ENCODE data around the gene KRAS. TPM values are rescaled to one million over a fixed set of nuclear protein-coding genes. Genes with fewer than 3 reads are reported as not detected.
A peak's percentile ranks its signal among the peaks of the same experiment; 100 is the strongest.

The KRAS gene
- polyA plus RNA-seq, 1 donor from 2014 or later = 39.3 TPM

GRCh38 chr12:25248137-25248536 lies 2.6 kb downstream of the KRAS start:
- peaks cover 4% of the 10 kb centered on the region for H3K36me3 Mint-ChIP-seq
- H3K27me3 Mint-ChIP-seq = no peaks in the 10 kb centered on the region
- H3K4me1 Mint-ChIP-seq = peaks cover 20 to 41% (median 35%) of the 10 kb centered on the region in 3 donors
- peak overlapping the region in 1 of 3 donors; percentile 34 for H3K27ac Mint-ChIP-seq
- no peaks in the 10 kb centered on the region for H3K9me3 Mint-ChIP-seq
- peak overlapping the region in 2 of 4 donors; percentile 58 to 64 for H3K4me3 Mint-ChIP-seq

DNA sequence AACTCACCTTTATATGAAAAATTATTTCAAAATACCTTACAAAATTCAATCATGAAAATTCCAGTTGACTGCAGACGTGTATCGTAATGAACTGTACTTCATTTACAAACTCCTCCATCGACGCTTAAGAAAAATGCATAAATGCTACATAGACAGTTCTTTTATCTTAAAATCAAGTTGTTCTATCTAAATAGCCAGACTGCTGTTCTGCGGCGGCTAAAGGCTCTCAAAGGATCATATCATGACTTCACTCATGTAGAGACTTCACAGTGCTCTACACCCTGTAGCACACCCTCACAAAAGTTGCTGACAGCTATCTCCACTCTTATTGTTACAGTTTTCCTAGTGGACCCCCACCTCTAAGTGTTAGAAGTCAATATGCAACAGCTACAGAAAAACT lies 5.2 kb downstream of the KRAS start:
- no peak overlapping the region for H3K27ac Mint-ChIP-seq
- no peaks in the 10 kb centered on the region for H3K27me3 Mint-ChIP-seq
- H3K9me3 Mint-ChIP-seq = no peaks in the 10 kb centered on the region
- peaks cover 14 to 30% (median 21%) of the 10 kb centered on the region in 3 donors for H3K4me1 Mint-ChIP-seq
- peaks cover 4% of the 10 kb centered on the region for H3K36me3 Mint-ChIP-seq
- H3K4me3 Mint-ChIP-seq = peak overlapping the region in 1 of 4 donors; percentile 82

DNA sequence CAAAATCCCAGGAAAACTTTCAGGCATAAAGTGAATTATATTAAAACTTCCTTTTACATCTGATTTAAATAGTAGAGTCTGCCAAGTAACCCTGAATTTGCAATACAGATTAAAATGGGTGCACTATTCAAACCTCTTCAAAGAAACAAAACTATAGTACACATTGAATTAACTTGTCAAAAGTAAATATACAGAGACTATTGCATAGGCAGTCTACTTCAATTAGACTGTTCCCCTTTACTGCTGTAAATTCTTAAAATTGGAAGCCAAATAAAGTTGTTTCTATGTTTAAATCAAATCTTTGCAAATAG lies 7.1 kb downstream of the KRAS start:
- no peak overlapping the region for H3K4me3 Mint-ChIP-seq
- H3K9me3 Mint-ChIP-seq = no peaks in the 10 kb centered on the region
- H3K4me1 Mint-ChIP-seq = peaks cover 7 to 25% (median 18%) of the 10 kb centered on the region in 3 donors
- peak overlapping the region in 1 of 3 donors; percentile 20 for H3K27ac Mint-ChIP-seq
- H3K27me3 Mint-ChIP-seq = no peaks in the 10 kb centered on the region
- H3K36me3 Mint-ChIP-seq = peaks cover 4% of the 10 kb centered on the region

DNA sequence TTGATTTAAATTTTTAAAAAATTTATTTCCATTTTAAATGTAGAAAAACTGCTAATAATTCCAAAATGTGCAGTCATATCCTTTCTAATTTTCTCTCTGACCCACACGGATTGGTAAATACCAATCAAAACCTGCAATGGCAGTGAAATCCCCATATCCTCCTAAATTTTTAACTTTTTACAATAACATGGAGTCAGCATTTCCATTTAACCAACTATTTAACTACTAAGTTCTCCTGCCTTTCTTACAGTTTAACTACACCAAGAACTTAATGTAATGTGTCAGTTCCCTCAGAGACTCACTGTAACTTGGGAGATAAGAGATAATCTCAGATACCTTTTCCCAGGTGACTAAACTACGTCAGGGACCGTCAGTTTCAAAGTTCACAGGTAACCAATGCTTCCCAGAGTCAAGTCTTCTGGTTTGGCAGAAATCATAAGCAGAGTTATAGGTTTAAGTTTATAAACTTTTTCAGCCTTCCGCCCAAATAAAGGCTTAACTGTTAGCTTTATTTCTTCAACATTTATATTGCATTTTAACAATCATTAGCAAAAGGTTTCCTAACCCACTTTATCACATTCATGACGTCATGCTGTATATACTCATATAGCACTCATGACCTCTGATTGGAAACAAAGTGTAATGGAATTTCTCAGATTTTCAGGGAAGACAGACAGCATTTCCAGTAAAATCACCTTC lies 7.6 kb downstream of the KRAS start:
- Mint-ChIP-seq H3K27ac (peak overlapping the region in 2 of 3 donors; percentile 20 to 28), H3K27me3 (no peaks in the 10 kb centered on the region), H3K9me3 (no peaks in the 10 kb centered on the region), H3K4me3 (no peak overlapping the region), H3K36me3 (peaks cover 4% of the 10 kb centered on the region), H3K4me1 (peaks cover 4 to 28% (median 16%) of the 10 kb centered on the region in 3 donors)

GRCh38 chr12:25241167-25242020 lies 9.3 kb downstream of the KRAS start:
- peaks cover 4 to 31% (median 11%) of the 10 kb centered on the region in 3 donors for H3K4me1 Mint-ChIP-seq
- H3K27me3 Mint-ChIP-seq = no peaks in the 10 kb centered on the region
- peaks cover 6% of the 10 kb centered on the region for H3K36me3 Mint-ChIP-seq
- H3K9me3 Mint-ChIP-seq = no peaks in the 10 kb centered on the region
- H3K4me3 Mint-ChIP-seq = no peak overlapping the region
- H3K27ac Mint-ChIP-seq = peak overlapping the region in 2 of 3 donors; percentile 10 to 43

DNA sequence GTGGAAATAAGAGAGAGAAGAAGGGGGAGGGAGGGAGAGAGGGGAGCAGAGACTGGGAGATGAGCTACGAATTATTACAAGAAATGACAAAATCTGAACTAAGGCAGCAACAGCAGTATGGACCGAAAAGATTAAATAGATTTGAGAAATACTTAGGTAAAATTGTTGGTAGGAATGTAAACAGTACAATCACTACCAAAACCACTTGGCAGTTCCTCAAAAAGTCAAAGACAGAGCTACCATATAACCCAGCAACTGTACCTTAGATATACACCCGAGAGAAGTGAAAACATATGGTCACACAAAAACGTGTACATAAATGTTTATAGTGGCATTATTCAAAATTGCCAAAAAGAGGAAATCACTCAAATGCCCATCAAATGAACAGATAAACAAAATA lies 14.1 kb downstream of the KRAS start:
- Mint-ChIP-seq H3K36me3 (peaks cover 6% of the 10 kb centered on the region), H3K27ac (peak overlapping the region in 2 of 3 donors; percentile 52 to 65), H3K4me3 (no peak overlapping the region), H3K4me1 (peaks cover 2 to 20% (median 6%) of the 10 kb centered on the region in 3 donors), H3K27me3 (no peaks in the 10 kb centered on the region), H3K9me3 (no peaks in the 10 kb centered on the region)

- Mint-ChIP-seq H3K36me3 (peaks cover 6% of the 10 kb centered on the region), H3K4me3 (no peak overlapping the region), H3K27me3 (no peaks in the 10 kb centered on the region), H3K27ac (peak overlapping the region in 1 of 3 donors; percentile 52), H3K4me1 (peaks cover 4 to 17% (median 4%) of the 10 kb centered on the region in 3 donors), H3K9me3 (no peaks in the 10 kb centered on the region)
Observed at GRCh38 chr12:25236190-25236589, 14.5 kb downstream of the KRAS start.

DNA sequence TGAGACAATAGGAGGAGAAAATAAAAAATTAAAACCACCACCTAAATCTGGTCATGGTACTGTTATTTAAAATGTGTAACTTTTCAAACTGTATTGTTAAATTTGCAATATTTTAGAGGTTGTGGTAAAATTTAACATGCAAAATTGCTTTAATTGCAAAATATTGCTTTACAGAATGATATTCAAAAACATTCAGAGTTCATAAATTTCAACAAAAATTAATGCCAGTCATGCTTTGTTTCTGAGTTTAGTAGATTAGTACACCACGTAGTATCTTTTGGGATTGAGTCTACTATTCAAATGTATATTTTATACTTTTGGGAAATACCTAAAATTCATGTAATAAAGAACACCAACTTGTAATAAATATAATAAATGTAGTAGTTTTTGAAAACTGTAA lies 37.4 kb downstream of the KRAS start:
- no peaks in the 10 kb centered on the region for H3K27me3 Mint-ChIP-seq
- no peaks in the 10 kb centered on the region for H3K9me3 Mint-ChIP-seq
- peaks cover 0 to 1% (median 0%) of the 10 kb centered on the region in 3 donors for H3K4me1 Mint-ChIP-seq
- no peak overlapping the region for H3K4me3 Mint-ChIP-seq
- peaks cover 3% of the 10 kb centered on the region for H3K36me3 Mint-ChIP-seq
- no peak overlapping the region for H3K27ac Mint-ChIP-seq

GRCh38 chr12:25208554-25208953 lies 42.2 kb downstream of the KRAS start:
- Mint-ChIP-seq H3K4me1 (peaks cover 0 to 1% (median 0%) of the 10 kb centered on the region in 3 donors), H3K27ac (no peak overlapping the region), H3K9me3 (no peaks in the 10 kb centered on the region)

GRCh38 chr12:25207846-25208245 lies 42.9 kb downstream of the KRAS start:
- H3K4me1 Mint-ChIP-seq = peaks cover 0 to 3% (median 1%) of the 10 kb centered on the region in 3 donors
- no peak overlapping the region for H3K4me3 Mint-ChIP-seq
- peaks cover 4% of the 10 kb centered on the region for H3K36me3 Mint-ChIP-seq
- H3K27me3 Mint-ChIP-seq = no peaks in the 10 kb centered on the region
- no peak overlapping the region for H3K27ac Mint-ChIP-seq
- H3K9me3 Mint-ChIP-seq = no peaks in the 10 kb centered on the region

More at GRCh38 chr12:25208554-25208953, 42.2 kb downstream of the KRAS start:
- Mint-ChIP-seq H3K27me3 (no peaks in the 10 kb centered on the region), H3K4me3 (no peak overlapping the region), H3K36me3 (peaks cover 4% of the 10 kb centered on the region)

- Mint-ChIP-seq H3K4me3 (no peak overlapping the region), H3K4me1 (peaks cover 1 to 4% (median 3%) of the 10 kb centered on the region in 3 donors), H3K9me3 (no peaks in the 10 kb centered on the region), H3K27me3 (no peaks in the 10 kb centered on the region), H3K27ac (no peak overlapping the region), H3K36me3 (peaks cover 4% of the 10 kb centered on the region)
Observed at GRCh38 chr12:25207411-25207810, 43.3 kb downstream of the KRAS start.

DNA sequence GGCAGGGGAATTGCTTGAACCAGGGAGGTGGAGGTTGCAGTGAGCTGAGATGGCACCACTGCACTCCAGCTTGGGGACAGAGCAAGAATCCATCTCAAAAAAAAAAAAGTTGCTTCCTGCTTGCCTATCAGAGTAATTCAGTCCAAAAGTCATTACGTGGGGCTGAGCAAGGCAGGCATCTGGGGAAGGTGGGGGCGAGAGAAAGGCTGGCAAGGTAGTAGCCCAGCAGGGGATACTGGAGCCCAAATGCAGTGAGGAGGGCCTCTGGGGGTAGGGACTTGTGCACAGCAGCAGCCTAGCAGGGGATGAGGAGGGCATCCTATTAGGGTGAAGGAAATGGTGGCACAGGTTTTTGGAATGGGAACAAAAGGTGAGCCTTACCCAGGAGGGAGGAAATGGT lies 48.6 kb downstream of the KRAS start:
- Mint-ChIP-seq H3K9me3 (no peaks in the 10 kb centered on the region), H3K4me1 (peaks cover 5 to 15% (median 11%) of the 10 kb centered on the region in 3 donors), H3K27ac (peak overlapping the region in 1 of 3 donors; percentile 40), H3K36me3 (peaks cover 2% of the 10 kb centered on the region), H3K4me3 (no peak overlapping the region), H3K27me3 (no peaks in the 10 kb centered on the region)

DNA sequence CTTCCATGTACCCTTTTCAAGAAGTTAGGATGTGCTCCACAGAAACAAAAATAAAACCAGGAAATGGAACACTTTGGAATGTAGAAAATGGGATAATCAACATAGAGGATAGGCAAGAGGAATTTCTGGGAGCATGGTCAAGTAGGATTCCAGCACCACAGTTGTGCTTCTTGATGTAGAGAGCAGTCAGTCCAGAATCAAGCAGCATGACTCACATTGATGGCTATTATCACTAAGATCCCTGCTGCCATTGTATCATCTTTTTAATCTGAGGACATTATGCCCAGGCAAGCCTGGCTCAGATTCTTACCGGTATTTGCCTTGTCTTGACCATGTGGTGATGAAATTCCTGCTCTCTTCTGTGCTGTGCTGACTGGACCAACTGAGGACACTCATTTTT lies 50.0 kb downstream of the KRAS start:
- Mint-ChIP-seq H3K4me1 (peaks cover 9 to 24% (median 16%) of the 10 kb centered on the region in 3 donors), H3K27me3 (no peaks in the 10 kb centered on the region), H3K27ac (no peak overlapping the region), H3K36me3 (peaks cover 2% of the 10 kb centered on the region), H3K9me3 (no peaks in the 10 kb centered on the region), H3K4me3 (peak overlapping the region in 1 of 4 donors; percentile 55)

DNA sequence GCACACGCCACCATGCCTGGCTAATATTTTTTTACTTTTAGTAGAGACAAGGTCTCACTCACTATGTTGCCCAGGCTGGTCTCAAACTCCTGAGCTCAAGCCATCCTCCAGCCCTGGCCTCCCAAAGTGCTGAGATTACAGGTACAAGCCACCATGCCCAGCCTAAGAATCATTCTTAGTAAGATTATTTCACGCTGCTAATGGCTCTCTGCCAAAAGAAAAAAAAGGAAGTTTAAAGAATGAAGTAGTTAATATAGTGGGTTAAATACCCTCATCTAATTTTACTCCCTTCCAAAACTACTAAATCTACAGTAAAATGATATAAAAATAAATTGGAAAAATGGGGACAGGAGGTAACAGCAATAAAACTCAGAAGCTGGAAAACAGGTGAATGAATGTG lies 53.1 kb downstream of the KRAS start:
- Mint-ChIP-seq H3K27me3 (no peaks in the 10 kb centered on the region), H3K9me3 (no peaks in the 10 kb centered on the region), H3K36me3 (no peaks in the 10 kb centered on the region), H3K27ac (peak overlapping the region in 1 of 3 donors; percentile 66), H3K4me1 (peaks cover 18 to 30% (median 29%) of the 10 kb centered on the region in 3 donors), H3K4me3 (no peak overlapping the region)

All from IgD-negative memory B cell (primary cell).